GM19467 (cell line): Measurements from ENCODE around the gene ADAM19.

Experiments used
- ATAC-seq: cut with Tn5 transposase; IDR thresholded peaks from one replicate; pipeline ENCODE4 v1.9.1; 2021; ENCODE audit warnings: mild to moderate bottlenecking, moderate library complexity; ENCODE audit not compliant: unreplicated experiment

Gene ADAM19

GRCh38 chr5:157575381-157576020, at the start of gene ADAM19:
TSS of gene ADAM19 (minus strand) at chr5:157575775. CDS start at chr5:157575696, 79 bp downstream.
- ATAC-seq: no peak

- ATAC-seq: no peak
Measured at GRCh38 chr5:157624144-157624543, 48.6 kb upstream of the ADAM19 start.

DNA sequence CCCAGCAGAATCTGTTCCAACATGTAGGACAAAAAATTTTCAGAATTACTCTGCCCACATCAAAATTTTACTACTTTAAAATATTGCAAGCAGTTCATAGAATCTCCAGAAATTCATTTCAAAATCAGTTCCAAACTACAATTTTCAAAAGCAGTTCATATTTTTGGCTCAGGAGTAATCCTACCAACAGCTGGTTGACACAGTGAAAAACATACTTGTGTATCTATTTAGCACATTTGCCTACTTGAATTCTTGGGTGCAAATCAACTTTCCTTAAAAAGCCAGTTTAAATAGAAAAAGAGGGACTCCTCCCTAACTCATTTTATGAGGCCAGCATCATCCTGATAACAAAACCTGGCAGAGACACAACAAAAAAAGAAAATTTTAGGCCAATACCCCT, 45.2 kb upstream of the ADAM19 start:
- ATAC-seq: no peak

DNA sequence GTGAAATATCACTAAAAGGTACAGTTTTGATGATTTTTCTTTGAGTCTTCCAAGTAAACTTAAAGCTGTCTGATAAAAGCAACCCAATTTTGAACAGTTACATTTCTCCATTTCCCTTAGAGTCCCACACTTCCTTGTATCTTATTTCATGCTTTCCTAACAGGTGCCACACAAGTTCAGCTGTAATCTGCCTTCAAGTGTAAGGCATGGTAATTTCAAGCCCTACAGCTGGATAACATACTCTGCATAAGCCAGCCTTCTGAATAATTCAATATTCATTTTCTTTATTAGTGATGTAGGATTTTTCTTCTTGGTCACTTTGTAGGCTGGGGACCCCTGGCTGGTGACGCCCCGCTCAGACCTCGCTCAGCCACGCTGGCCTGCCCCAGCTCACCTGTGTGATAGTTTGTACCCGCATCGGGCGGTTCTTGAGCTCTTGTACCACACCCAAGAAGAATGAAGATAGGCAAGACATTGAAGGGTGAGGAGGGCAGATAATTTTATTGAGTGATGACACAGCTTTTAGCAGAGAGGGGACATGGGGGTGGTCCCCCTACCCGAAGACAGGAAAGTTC, 42.7 kb upstream of the ADAM19 start:
- ATAC-seq: no peak

DNA sequence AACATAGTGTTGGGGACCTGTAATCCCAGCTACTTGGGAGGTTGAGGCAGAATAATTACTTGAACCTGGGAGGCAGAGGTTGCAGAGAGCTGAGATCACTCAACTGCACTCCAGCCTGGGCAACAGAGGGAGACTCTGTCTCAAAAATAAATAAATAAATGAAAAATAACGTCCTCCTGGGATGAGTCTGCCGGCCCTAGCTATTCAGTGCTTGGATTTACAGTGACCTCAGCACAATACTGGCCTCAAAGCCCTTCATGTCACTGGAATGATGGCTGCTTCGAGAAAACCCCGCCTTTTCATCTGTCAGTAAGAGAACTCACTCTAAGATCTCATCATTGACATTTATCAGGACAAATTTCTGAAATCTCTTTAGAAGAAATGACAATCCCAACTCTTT, 41.2 kb upstream of the ADAM19 start:
- no peak for ATAC-seq

DNA sequence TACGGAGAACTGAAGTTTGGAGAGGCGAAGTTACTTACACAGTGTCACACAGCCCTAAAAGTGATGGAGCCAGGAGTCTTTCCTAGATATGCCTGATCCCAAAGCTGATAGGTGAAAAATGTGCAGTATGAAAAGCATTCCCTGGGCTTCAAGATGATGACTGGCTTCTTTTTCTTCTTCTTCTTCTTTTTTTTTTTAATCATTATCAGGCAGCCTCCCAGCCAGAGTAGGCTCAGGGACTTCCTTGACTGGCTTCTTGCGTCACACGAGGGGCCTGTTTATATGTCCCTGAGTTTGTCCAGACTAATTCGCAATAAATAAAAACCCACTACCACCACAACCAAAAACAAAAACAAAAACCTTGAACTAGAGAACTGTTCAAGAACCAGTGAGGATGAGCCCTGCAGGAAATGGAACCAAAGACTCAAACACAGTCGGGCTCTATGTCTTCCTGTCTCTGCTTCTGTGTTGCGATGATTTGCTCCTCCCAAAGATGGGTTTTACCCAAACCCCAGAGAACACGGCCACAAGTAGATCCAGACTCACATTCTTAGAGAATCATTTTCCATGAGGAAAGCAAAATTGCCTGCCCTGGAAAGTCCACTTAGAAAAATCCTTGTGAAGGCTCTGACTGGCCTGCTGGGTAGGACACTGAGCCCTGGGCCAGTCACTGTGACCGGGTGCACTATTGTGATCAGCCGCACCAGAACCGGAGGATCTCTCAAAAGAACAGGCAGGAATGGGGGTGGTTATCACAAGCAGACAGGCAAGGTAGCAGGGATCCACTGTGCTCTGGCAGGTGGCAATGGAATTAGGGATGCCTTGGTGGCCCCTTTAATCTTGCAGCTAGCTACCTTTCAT, 38.0 kb upstream of the ADAM19 start:
- no peak for ATAC-seq

DNA sequence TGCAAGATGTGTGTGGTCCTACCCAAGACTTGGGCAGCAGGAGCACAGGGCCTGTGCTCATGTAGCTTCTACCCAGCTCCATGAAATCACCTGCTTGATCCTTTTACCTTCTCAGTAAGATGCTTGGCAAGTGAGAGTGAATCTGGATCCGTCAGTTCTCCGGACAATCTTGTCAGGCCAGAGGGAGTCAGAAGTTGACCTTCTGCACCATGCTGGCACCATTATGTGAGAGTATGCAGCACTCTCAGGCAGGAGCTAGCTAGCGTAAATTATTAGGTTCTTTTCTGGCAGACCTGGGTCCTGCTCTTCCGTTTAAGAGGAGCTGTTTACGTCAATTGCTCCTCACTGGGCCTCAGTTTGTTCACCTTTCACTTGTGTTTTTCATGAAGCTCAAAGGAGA, 37.0 kb upstream of the ADAM19 start:
- ATAC-seq: no peak

- ATAC-seq: no peak
Measured at GRCh38 chr5:157611571-157612476, 36.2 kb upstream of the ADAM19 start.

DNA sequence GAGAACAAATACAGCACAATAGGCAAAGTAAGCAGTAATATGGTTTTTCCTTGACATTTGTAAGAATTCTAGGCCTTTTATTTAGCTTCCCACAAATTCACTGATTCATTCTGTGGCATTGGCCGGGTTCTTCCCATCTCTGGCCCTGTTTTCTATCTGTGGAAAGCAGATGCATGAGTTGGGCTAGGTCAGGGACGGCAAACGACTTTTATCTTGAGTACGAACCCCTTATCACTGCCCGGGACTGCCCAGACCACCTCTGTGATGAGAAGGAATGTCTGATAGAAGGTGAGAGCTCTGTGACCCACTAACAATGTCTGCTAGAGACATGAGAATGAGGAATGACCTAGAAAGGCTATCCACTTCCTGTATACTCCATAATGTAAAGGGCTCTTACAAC, 35.4 kb upstream of the ADAM19 start:
- no peak for ATAC-seq

GRCh38 chr5:157608972-157609565, 33.5 kb upstream of the ADAM19 start:
- no peak for ATAC-seq

DNA sequence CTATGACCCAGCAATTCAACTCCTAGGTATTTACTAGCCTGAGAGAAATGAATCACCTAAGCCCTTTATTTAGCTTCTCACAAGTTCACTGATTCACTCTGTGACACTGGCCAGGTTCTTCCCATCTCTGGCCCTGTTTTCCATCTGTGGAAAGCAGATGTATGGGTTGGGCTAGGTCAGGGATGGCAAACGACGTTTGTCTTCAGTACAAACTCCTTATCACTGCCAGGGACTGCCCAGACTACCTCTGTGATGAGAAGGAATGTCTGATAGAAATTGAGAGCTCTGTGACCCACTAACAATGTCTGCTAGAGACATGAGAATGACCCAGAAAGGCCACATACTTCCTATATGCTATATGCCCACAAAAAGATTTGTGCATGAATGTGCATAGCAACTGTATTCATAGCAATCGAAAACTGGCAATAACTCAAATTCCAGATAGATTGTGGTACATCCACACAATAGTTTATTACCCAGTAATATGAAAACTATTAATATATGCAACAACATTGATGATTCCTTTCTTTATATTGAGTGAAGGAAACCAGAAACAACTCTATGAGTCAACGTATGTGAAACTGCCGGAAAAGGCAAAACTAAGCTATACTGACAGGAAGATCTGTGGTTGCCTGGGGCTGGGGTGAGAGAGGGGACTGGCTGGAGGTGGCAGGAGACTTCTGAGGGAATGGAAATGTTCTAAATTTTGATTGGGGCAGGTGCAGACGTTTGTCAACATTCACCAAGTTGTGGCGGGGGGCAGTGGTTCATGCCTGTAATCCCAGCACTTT, 32.0 kb upstream of the ADAM19 start:
- peak; percentile 47 for ATAC-seq

- no peak for ATAC-seq
Measured at GRCh38 chr5:157606046-157606445, 30.5 kb upstream of the ADAM19 start.

DNA sequence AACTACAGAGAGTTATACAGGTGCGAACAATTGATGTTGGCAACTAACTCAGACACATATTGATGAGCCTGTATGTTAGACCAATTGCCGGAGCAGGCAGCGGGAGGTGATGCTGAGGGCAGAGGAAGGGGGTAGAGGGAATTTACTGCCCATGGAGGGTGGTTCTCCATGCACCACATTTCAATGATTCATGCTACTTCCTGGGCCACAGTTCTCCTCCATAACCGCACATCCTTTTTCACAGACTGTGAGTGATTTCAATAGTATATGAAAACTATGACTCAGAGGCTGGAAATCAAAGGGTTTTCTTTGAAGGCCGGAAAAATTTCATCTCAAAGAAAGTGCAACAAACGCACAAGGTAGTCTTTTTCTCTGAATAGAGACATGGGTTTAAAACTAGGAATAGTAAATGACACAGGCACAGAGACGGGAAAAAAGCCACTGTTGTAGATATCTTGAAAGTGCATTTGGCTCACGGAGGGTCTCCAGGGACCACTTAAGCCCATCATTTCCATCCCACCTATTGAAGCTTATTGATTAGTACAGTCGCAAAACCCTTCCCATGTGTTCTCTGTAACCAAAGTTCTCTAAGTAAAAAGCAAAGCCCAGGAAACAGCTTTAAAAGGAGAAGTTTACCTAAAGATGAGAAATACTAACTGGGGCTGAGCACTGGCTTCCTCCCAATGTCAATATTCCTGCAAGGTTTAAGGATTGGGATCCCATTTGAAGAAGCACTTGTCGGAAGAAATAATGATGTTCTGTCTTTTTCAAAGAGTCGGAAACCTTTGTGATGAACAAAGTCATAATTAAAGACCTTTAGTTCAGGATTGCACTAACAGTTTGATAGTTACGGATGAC, 28.0 kb upstream of the ADAM19 start:
- no peak for ATAC-seq

- no peak for ATAC-seq
Measured at GRCh38 chr5:157602505-157602904, 26.9 kb upstream of the ADAM19 start.

- ATAC-seq: no peak
Measured at GRCh38 chr5:157600252-157600651, 24.7 kb upstream of the ADAM19 start.

DNA sequence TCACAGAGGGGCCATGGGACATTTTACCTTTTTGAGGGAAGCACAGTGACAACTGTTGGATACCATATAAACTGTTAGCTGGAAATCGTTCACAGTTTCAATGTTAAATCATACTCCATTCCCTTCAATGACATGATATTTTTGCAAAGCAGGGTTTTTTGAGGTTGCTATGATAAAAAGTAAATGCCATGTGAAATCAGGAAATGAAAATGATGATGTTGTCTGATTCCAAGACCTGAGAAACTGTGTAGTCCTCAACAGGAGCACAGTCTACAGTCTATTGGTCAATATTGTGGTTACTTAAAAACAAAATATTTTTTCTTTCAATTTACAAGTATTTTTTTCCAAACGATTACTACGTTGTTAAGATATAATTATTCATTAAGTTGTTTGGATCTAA, 24.0 kb upstream of the ADAM19 start:
- no peak for ATAC-seq

DNA sequence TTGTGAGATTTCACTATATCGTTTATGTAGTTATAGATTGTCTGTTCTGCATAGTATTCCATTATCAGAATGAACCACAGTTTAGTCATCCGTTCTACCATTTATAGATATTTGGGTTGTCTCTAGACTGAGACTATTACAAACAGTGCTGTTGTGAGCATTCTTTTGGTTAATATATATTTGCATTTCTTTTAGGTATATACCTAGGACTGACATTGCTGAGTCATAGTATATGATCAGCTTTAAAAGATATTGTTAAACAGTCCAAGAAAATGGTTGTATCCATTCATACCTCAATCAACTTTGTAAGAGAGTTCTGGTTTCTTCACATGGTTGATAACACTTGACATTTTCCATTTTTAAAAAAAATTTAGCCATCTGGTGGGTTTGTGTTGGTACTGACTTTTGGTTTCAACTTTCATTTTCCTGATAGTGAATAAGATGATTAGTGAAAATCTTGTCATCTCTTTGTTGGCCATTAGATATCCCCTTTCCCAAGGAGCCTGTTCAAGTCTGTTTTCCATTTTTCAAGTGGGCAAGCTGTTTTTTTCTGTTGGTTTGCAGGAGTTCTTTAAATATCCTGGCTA, 22.9 kb upstream of the ADAM19 start:
- no peak for ATAC-seq

DNA sequence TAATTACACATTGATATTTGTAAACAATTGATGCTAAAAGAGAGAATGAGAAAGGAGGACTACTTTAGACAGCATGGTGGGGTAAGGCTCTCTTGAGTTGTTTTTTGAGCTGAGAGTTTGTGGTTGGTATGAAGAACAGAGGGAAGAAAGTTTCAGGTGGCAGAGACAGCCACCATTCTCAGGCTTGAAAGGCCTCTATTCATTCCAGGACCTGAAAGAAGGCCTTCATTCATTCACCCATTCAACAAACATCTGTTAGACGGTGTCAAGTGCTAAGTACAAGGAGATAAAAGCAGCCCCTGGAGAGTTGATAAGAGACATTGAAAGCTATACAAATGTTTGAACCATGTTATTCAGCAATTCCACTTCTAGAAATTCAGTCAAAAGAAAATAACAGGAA, 21.7 kb upstream of the ADAM19 start:
- no peak for ATAC-seq

GRCh38 chr5:157596487-157596886, 20.9 kb upstream of the ADAM19 start:
- ATAC-seq: peak; percentile 82
